Measurements from ENCODE around the gene CARM1.

The CARM1 gene

DNA sequence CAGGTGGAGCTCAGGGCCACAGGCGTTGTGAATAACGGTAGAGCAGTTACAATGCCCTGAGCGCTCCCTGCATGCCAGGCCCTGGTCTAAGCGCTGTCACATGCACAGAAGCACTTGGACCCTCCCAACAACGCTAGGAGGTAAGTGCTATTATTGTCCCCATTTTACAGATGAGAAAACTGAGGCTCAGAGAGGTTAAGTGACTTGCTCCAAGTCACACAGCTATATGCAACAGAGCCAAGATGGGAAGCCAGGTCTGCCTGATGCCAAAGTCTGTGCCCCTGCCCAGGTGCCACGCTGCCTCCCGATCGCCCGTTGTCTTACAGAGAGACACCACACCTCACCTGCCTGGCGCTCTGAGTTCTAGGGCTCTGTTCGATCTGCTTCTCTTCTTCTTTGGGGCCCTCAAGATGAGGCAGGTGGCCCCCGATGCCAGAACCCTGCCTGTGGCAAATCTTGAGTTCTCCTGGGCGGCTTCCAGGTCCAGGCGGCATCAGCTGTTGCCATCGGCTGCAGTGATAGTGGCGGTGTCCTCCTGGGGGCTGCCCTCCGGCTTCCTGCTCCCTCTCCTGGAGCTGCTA, 37.1 kb downstream of the CARM1 start:
- no peak for DNase-seq (ENCODE audit: low spot score)

DNA sequence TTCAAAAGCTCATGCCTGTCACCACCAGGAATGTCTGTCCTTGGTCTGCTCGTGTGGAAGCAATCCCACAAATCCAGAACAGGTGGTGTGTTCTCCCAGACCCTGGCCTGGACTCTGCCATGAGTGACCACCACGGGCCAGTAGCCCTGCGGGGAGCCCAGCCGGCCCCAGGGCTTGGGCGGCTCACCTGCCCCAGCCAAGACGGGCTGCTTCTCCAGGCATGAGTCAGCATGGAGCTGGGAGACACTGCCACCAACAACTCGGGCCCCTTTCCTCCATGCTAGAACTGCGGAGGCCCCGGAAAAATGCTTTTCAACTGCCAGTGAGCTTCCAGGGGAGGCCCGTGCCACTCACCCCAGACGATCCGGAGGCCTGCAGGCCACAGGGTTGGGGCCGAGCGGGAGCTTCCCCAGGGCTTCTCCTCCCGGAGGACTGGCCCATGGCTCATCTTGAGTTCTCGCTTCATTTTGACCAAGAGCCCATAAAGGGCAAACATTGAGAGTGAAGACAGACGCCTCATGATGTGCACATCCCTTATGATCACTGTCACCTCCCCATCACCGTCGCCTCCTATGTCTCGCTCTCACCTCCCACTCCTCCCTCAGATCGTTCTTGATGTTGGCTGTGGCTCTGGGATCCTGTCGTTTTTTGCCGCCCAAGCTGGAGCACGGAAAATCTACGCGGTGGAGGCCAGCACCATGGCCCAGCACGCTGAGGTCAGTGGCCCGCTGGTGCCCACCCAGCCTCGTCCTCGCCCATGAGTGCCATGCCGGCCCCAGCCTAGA, 40.4 kb downstream of the CARM1 start:
- DNase-seq (ENCODE audit: low spot score) = no peak

GRCh38 chr19:10912619-10913018, 41.3 kb downstream of the CARM1 start:
- no peak for DNase-seq (ENCODE audit: low spot score)

DNA sequence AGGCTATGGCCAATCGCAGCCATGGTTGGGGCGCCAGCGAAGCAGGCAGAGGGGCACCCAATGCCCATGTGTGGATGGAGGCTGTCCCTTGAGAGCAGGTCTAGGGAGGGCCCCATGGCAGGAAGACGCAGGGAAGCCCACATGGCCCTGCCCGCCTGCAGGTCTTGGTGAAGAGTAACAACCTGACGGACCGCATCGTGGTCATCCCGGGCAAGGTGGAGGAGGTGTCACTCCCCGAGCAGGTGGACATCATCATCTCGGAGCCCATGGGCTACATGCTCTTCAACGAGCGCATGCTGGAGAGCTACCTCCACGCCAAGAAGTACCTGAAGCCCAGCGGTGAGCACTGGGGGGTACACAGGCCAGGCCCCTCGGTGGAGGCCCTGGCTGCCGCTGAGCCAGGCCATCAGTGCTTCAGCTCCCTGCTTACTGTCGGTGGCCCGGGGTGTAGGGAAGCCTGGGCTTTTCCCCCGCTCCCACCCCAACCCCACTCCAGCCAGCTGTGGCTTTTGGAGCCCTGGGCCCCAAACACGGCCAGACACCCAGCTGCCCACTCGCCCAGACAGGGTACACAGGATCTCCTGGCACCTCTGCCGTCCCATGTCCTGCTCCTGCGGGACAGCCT, 42.5 kb downstream of the CARM1 start:
- no peak for DNase-seq (ENCODE audit: low spot score)

GRCh38 chr19:10915130-10916091, 44.1 kb downstream of the CARM1 start:
- DNase-seq (ENCODE audit: low spot score) = no peak

DNA sequence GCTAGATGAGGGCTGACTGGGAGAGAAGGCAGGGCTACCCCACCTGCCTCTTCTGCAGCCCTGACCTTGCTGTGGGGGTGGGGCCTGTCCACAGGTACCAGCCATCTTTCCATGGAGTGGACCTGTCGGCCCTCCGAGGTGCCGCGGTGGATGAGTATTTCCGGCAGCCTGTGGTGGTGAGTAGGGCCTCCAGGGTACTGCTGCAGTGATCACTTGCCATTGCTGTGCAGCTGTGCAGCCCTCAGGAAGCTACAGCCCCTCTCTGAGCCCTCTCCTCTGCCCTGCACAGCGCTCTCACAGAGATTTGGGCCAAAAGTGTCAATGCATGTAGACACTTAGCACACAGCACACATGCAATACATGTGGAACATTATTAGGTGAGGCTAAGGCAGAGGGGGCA, 45.2 kb downstream of the CARM1 start:
- DNase-seq (ENCODE audit: low spot score) = no peak

DNA sequence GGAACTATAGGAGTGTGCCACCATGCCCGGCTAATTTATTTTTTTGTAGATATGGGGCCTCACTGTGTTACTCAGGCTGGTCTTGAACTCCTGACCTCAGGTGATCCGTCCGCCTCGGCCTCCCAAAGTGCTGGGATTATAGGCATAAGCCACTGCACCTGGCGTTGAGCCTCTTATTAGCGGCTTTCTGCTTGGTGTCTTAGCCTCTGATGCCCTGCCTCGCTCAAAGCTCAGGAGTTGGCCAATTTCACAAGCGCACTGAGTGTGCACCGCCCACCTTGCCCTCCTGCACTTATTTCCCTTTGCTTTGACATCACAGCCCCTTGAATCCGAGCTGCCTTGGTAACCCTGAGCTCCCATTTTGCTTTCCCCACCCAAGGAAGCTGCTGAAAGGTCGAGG, 47.0 kb downstream of the CARM1 start:
- no peak for DNase-seq (ENCODE audit: low spot score)

GRCh38 chr19:10919352-10920287, 48.3 kb downstream of the CARM1 start:
- no peak for DNase-seq (ENCODE audit: low spot score)

- no peak for DNase-seq (ENCODE audit: low spot score)
These were observed 48.9 kb downstream of the CARM1 start for GRCh38 chr19:10920288-10920655.

GRCh38 chr19:10920781-10921180, 49.4 kb downstream of the CARM1 start:
- DNase-seq (ENCODE audit: low spot score) = no peak

DNA sequence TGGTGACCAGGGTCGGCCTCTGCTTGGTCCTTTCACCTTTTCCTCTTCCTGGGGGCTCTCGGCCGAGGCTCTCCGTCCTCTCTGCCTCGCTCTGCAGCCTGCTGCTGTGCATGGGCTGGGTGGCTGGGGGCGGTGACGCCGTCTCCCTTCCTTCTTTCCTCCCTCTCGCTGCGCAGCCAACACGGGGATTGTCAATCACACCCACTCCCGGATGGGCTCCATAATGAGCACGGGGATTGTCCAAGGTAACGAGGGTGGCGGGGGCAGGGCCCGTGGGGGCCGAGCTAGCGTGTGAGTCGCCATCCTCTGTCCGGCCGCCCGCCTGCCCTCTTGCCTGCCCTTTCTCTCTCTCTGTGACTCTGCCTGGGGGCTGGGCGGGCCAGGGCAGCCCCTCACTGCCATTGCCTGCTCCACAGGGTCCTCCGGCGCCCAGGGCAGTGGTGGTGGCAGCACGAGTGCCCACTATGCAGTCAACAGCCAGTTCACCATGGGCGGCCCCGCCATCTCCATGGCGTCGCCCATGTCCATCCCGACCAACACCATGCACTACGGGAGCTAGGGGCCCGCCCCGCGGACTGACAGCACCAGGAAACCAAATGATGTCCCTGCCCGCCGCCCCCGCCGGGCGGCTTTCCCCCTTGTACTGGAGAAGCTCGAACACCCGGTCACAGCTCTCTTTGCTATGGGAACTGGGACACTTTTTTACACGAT, 50.0 kb downstream of the CARM1 start:
- no peak for DNase-seq (ENCODE audit: low spot score)

DNA sequence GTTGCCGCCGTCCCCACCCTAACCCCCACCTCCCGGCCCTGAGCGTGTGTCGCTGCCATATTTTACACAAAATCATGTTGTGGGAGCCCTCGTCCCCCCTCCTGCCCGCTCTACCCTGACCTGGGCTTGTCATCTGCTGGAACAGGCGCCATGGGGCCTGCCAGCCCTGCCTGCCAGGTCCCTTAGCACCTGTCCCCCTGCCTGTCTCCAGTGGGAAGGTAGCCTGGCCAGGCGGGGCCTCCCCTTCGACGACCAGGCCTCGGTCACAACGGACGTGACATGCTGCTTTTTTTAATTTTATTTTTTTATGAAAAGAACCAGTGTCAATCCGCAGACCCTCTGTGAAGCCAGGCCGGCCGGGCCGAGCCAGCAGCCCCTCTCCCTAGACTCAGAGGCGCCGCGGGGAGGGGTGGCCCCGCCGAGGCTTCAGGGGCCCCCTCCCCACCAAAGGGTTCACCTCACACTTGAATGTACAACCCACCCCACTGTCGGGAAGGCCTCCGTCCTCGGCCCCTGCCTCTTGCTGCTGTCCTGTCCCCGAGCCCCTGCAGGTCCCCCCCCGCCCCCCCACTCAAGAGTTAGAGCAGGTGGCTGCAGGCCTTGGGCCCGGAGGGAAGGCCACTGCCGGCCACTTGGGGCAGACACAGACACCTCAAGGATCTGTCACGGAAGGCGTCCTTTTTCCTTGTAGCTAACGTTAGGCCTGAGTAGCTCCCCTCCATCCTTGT, 50.7 kb downstream of the CARM1 start:
- DNase-seq (ENCODE audit: low spot score) = no peak

DNA sequence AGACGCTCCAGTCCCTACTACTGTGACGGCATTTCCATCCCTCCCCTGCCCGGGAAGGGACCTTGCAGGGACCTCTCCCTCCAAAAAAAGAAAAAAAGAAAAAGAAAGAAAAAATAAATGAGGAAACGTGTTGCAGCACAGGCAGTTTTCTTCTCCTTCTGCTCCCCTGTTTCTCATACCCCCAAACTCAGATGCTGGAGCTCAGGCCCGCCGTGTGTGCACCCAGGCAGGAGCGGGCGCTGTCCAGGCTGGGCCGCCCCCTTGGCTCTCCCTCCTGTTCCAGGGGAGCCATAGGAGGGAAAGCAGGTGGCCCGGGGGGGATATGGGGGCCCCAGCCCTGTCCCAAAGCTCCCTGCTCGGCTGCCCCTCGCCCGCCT, 51.3 kb downstream of the CARM1 start:
- DNase-seq (ENCODE audit: low spot score) = no peak

GRCh38 chr19:10923260-10924112, 52.1 kb downstream of the CARM1 start:
- no peak for DNase-seq (ENCODE audit: low spot score)

DNA sequence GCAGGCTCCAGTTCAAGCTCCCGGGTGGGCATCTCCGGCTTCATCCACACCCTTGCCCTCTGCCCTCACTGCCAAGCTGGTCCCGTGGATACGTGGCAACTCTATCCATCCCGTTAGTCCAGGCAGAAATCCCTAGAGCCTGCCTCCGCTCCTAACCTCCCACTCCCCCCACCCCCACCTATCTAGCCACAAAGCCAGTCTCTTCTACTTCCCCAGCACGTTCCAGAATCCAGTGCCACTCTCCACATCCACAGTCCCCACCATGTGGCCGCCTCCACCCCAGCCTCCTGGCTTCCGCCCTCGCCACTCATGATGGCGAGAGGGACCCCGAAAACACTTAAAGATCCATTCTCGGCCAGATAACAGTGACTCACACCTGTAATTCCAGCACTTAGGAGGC, 53.2 kb downstream of the CARM1 start:
- DNase-seq (ENCODE audit: low spot score) = no peak

GRCh38 chr19:10927730-10928562, 56.6 kb downstream of the CARM1 start:
- no peak for DNase-seq (ENCODE audit: low spot score)

- DNase-seq (ENCODE audit: low spot score) = peak; percentile 95
These were observed 57.4 kb downstream of the CARM1 start, which contains the start of the genes TIMM29 and YIPF2 for GRCh38 chr19:10928563-10929401. Gene TIMM29 (plus strand): TSS chr19:10928811. CDS start chr19:10928823, 12 bp downstream. Gene YIPF2 (minus strand): TSS chr19:10928639. CDS start chr19:10928410, 229 bp downstream.

Data from HuH-7 (cell line).